GM13976 (cell line): Measurements from ENCODE around the gene SERINC1.

Experiments used
- DNase-seq: peaks from one replicate; pipeline ENCODE4 v3.0.0; 2012; ENCODE audit warnings: low spot score
- in situ Hi-C: fragments of 300-500 bp; cut with MboI; formaldehyde crosslinking; loops from one replicate; pipeline ENCODE4 v1.12.0; 2022; ENCODE audit warnings: low sequenced_read_pairs, mixed read lengths, inconsistent platforms; ENCODE audit not compliant: unreplicated experiment
- TF ChIP-seq, protein P1 (sequence below): IDR thresholded peaks from 2 replicates; pipeline ENCODE4 v1.5.1; 2012; ENCODE audit warnings: borderline replicate concordance, mild to moderate bottlenecking; ENCODE audit not compliant: insufficient read depth; ENCODE audit errors: extremely low read depth, missing control alignments, control extremely low read depth

Gene SERINC1

DNA sequence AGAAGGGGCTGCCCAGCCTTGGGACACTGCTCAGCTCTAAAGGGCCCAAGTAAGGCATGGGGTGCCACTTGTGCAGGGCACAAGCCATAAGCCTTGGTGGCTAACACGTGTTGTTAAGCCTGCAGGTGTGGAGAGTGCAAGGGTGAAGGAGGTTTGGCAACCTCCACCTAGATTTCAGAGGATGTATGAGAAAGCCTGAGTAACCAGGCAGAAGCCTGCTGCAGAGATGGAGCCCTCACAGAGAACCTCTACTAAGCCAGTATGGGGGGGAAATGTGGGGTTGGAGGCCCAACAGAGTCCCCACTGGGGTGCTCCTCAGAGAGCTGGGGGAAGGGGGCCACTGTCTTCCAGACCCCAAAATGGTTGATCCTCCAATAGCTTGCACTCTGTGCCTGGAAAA, 32.6 kb downstream of the SERINC1 start:
- in situ Hi-C loops, result no loop called here
- TF ChIP-seq, protein P1, sequence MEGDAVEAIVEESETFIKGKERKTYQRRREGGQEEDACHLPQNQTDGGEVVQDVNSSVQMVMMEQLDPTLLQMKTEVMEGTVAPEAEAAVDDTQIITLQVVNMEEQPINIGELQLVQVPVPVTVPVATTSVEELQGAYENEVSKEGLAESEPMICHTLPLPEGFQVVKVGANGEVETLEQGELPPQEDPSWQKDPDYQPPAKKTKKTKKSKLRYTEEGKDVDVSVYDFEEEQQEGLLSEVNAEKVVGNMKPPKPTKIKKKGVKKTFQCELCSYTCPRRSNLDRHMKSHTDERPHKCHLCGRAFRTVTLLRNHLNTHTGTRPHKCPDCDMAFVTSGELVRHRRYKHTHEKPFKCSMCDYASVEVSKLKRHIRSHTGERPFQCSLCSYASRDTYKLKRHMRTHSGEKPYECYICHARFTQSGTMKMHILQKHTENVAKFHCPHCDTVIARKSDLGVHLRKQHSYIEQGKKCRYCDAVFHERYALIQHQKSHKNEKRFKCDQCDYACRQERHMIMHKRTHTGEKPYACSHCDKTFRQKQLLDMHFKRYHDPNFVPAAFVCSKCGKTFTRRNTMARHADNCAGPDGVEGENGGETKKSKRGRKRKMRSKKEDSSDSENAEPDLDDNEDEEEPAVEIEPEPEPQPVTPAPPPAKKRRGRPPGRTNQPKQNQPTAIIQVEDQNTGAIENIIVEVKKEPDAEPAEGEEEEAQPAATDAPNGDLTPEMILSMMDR, result no peak
- DNase-seq, result no peak

DNA sequence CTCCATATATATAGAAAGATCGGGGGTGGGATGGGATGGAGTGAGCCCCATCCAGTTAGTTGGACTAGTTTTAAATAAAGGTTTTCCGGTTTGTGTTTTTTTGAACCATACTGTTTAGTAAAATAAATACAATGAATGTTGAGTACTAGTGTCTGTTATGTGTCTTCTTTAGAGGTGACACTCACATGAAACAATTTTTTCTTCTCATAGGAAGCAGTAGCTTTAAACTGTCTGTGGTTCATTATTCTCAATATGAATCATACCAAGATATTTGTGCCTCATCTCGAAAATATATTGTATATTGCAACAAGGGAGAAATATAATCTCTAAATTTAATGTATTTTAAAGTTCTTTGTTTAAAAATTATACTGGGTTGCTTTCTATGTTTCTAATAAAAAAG, 38.8 kb downstream of the SERINC1 start:
- in situ Hi-C loops, result no loop called here
- TF ChIP-seq, protein P1, result no peak
- DNase-seq, result no peak

GRCh38 chr6:122431780-122432179, 39.8 kb downstream of the SERINC1 start:
- in situ Hi-C loops, result no loop called here
- TF ChIP-seq, protein P1, result no peak
- no peak for DNase-seq

DNA sequence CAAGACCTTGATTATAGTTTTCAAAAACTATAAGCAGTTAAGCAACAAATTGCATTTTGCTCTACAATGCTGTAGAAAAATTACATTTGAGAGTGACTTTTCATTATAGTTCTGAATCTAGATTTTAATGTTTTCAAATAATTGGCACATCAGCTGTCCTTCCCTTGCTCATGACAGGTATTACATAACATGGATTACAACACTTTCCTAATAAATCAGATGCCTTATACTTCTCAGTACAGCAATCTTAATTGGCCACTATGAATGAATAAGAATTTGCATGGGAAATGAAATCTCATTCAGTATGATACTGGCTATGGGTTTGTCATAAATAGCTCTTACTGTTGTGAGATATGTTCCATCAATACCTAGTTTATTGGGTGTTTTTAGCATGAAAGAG, 42.3 kb downstream of the SERINC1 start:
- TF ChIP-seq, protein P1, result no peak
- in situ Hi-C loops, result no loop called here
- DNase-seq, result no peak

- TF ChIP-seq, protein P1, result no peak
- in situ Hi-C loops, result no loop called here
- DNase-seq, result no peak
These were observed 42.8 kb downstream of the SERINC1 start for GRCh38 chr6:122428781-122429180.

- TF ChIP-seq, protein P1, result no peak
- DNase-seq, result no peak
- in situ Hi-C loops, result no loop called here
These were observed 45.0 kb downstream of the SERINC1 start for GRCh38 chr6:122426597-122426996.

DNA sequence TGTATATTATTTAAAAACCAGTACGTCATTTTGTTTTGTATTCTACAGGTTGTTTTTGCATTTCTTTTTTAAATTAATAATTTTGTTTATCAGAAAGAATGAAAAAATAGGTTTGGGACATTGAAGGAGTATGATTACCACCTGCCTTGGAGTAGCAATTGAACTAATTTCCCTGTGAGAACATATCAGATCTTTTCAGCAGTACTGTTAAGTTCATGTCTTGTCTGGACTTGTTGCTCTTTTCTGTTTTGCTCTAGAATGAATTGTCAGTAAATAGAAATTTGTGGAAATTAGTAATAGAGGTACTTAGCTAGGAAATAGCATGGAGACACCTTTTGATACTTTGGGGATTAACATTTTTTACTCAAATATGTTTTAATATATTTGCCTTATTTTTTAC, 47.9 kb downstream of the SERINC1 start:
- TF ChIP-seq, protein P1, result no peak
- in situ Hi-C loops, result no loop called here

More for the DNA sequence above, 47.9 kb downstream of the SERINC1 start:
- DNase-seq, result no peak
